Measurements from ENCODE around the gene OR51B2.

DNA sequence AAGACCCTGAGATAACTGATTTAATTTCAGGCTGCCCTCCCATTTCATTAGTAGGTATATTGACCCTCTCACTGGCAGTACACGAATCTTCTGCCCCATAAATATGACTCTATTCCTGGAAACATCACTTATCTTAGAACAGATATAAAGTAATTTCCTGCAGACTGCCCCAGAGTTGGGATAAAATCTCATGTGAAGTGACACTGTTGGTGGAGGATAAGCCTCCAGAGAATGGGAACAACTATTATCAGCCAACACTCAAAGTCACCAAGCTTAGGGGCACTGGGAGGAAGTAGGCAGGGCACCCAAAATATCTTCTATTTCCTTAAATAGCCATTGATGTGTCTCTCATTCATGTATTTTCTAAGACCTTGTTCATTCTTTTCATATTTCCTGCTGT lies 11.1 kb upstream of the OR51B2 start:
- TF ChIP-seq, protein P1, sequence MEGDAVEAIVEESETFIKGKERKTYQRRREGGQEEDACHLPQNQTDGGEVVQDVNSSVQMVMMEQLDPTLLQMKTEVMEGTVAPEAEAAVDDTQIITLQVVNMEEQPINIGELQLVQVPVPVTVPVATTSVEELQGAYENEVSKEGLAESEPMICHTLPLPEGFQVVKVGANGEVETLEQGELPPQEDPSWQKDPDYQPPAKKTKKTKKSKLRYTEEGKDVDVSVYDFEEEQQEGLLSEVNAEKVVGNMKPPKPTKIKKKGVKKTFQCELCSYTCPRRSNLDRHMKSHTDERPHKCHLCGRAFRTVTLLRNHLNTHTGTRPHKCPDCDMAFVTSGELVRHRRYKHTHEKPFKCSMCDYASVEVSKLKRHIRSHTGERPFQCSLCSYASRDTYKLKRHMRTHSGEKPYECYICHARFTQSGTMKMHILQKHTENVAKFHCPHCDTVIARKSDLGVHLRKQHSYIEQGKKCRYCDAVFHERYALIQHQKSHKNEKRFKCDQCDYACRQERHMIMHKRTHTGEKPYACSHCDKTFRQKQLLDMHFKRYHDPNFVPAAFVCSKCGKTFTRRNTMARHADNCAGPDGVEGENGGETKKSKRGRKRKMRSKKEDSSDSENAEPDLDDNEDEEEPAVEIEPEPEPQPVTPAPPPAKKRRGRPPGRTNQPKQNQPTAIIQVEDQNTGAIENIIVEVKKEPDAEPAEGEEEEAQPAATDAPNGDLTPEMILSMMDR (IDR thresholded peaks at IDR 0.05) = no peak
- TF ChIP-seq POLR2A (IDR thresholded peaks at IDR 0.05) = no peak
- TF ChIP-seq EP300 (IDR thresholded peaks at IDR 0.05) = no peak

Data from ovary (tissue), 3 donors.